Mononuclear cell (primary cell): Measurements from ENCODE around the gene SELENOM. TPM values are rescaled to one million over a fixed set of nuclear protein-coding genes. Genes with fewer than 3 reads are reported as not detected.
"Not testable (repeated sequence)": the region's sequence is repeated elsewhere in the genome, so short reads cannot be mapped to it uniquely, and the experiment has no call there.

Source experiments
- H3K27me3 ChIP-seq: 2 replicates; pipeline ENCODE4 v1.6.0; 2011; ENCODE audit warnings: low read length, control low read depth; ENCODE audit not compliant: insufficient read depth
- H3K4me1 ChIP-seq: 2 replicates; pipeline ENCODE4 v1.5.1; 2011; ENCODE audit warnings: mild to moderate bottlenecking, low read length, control low read depth; ENCODE audit not compliant: insufficient read depth
- H3K4me3 ChIP-seq: 2 replicates; pipeline ENCODE4 v1.5.1; 2011; ENCODE audit warnings: mild to moderate bottlenecking, low read length, moderate library complexity
- H3K9me3 ChIP-seq: 2 replicates; pipeline ENCODE4 v1.5.1; 2011; ENCODE audit warnings: low read depth, mild to moderate bottlenecking, control low read depth, low read length
- total RNA-seq: library from RNA; depleted of rRNA; stranded (reverse); fragments of >200 nt; gene quantifications from one replicate; pipeline ENCODE4 v1.2.3, GENCODE V29; 2012

The SELENOM gene
- total RNA-seq, 1 donor, result 14.6 TPM

- Histone ChIP-seq H3K4me3 (no peak overlapping the region), H3K27me3 (no peaks in the 10 kb centered on the region), H3K4me1 (peaks cover 44% of the 10 kb centered on the region), H3K9me3 (no peaks in the 10 kb centered on the region)
These were observed 24.0 kb downstream of the SELENOM start for GRCh38 chr22:31083377-31083768.

- Histone ChIP-seq H3K27me3 (no peaks in the 10 kb centered on the region), H3K9me3 (no peaks in the 10 kb centered on the region), H3K4me1 (peaks cover 44% of the 10 kb centered on the region), H3K4me3 (no peak overlapping the region)
These were observed 24.6 kb downstream of the SELENOM start for GRCh38 chr22:31082606-31083376.

GRCh38 chr22:31081963-31082605 lies 25.3 kb downstream of the SELENOM start:
- Histone ChIP-seq H3K4me3 (no peak overlapping the region), H3K27me3 (no peaks in the 10 kb centered on the region), H3K4me1 (peaks cover 44% of the 10 kb centered on the region), H3K9me3 (no peaks in the 10 kb centered on the region)

DNA sequence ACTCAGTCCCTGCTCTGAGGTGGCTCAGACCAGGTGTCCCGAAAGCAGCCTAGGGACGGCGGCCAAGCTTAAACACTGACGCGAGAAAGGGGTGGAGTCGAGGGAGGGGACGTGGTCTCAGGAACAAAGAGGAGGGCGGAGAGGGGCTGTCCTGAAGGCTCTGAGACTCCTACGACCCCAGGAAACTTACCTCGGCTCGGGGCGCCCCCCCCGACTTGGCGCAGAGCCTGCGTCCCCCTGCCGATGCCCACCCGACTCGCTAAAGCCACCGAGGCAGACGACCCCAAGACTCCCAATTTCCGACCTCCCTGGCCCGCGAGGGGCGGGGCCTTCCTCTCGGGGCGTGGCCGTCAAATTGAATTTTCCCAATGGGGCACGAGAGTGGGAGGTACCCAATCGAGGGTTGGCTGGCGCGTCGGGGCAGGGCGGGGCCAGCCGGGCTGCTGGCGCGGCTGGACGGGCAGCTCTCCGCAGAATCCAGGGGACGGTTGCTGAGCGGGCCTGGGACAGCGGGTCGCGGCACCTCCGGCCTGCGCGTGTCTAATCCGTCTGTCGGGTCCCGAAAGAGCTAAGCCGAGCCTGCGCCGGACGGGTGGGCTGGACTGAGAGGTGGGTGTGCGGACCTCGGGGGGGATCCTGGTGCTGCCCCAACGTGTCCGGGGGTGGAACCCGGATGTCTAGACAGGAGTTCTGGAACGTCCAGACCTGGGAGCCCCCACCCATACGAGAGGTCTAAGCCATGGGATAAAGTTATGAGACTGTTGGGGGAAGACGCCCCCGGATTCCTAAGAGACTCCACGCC lies 26.3 kb downstream of the SELENOM start, which contains the start of gene SMTN:
Gene SMTN, plus strand, starts transcription at position 471 of the 802 bp plus-strand sequence. CDS start 1,941 bp downstream, outside the sequence.
- H3K27me3 ChIP-seq, result no peaks in the 10 kb centered on the region
- peaks cover 44% of the 10 kb centered on the region for H3K4me1 ChIP-seq
- H3K4me3 ChIP-seq, result peak within 1 kb of the TSS; percentile 49
- H3K9me3 ChIP-seq, result no peaks in the 10 kb centered on the region

- peaks cover 40% of the 10 kb centered on the region for H3K4me1 ChIP-seq
- H3K4me3 ChIP-seq, result peak overlapping the region; percentile 49
- H3K9me3 ChIP-seq, result no peaks in the 10 kb centered on the region
- no peaks in the 10 kb centered on the region for H3K27me3 ChIP-seq
These were observed 27.1 kb downstream of the SELENOM start for GRCh38 chr22:31080164-31080847.

- Histone ChIP-seq H3K4me3 (no peak overlapping the region), H3K27me3 (no peaks in the 10 kb centered on the region), H3K4me1 (peaks cover 36% of the 10 kb centered on the region), H3K9me3 (no peaks in the 10 kb centered on the region)
These were observed 28.2 kb downstream of the SELENOM start for GRCh38 chr22:31079095-31079642.

GRCh38 chr22:31078389-31078788 lies 29.0 kb downstream of the SELENOM start:
- not testable (repeated sequence) for H3K4me3 ChIP-seq, H3K27me3 ChIP-seq, H3K9me3 ChIP-seq
- H3K4me1 ChIP-seq, result peaks cover 29% of the 10 kb centered on the region

DNA sequence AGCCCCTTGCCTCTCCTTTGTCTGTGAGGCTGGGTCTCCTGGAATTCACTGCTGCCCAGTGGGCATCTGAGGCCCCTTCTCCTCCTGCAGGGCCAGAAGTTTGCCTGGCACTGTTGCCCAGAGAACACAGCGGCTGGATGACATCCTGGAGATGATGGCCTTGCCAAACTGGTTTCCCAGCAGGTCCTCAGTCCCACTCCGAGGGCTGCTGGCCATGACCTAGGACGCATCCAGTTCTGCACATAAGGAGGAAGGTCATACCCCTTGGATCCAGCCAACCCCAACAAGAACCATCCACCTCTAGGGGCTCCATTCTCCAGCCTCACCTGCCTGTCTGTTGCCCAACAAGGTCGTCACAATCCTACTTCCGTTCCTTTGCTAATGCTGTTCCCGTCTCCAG lies 29.7 kb downstream of the SELENOM start:
- no peak overlapping the region for H3K4me3 ChIP-seq
- H3K27me3 ChIP-seq, result no peaks in the 10 kb centered on the region
- no peaks in the 10 kb centered on the region for H3K9me3 ChIP-seq
- H3K4me1 ChIP-seq, result peaks cover 22% of the 10 kb centered on the region

GRCh38 chr22:31075961-31076360 lies 31.4 kb downstream of the SELENOM start:
- H3K27me3 ChIP-seq, result no peaks in the 10 kb centered on the region
- no peaks in the 10 kb centered on the region for H3K9me3 ChIP-seq
- H3K4me3 ChIP-seq, result no peak overlapping the region
- peaks cover 6% of the 10 kb centered on the region for H3K4me1 ChIP-seq

- H3K4me3 ChIP-seq, H3K9me3 ChIP-seq, H3K27me3 ChIP-seq, H3K4me1 ChIP-seq: not testable (repeated sequence)
These were observed 33.7 kb downstream of the SELENOM start for GRCh38 chr22:31073545-31074145.

- not testable (repeated sequence) for H3K4me1 ChIP-seq, H3K9me3 ChIP-seq, H3K27me3 ChIP-seq, H3K4me3 ChIP-seq
These were observed 34.2 kb downstream of the SELENOM start for GRCh38 chr22:31073125-31073524.

- H3K4me3 ChIP-seq, H3K9me3 ChIP-seq, H3K4me1 ChIP-seq, H3K27me3 ChIP-seq: not testable (repeated sequence)
These were observed 37.6 kb downstream of the SELENOM start for GRCh38 chr22:31069691-31070314.

GRCh38 chr22:31068970-31069369 lies 38.4 kb downstream of the SELENOM start:
- H3K4me3 ChIP-seq, result no peak overlapping the region
- H3K27me3 ChIP-seq, result no peaks in the 10 kb centered on the region
- H3K4me1 ChIP-seq, result no peaks in the 10 kb centered on the region
- no peaks in the 10 kb centered on the region for H3K9me3 ChIP-seq

- Histone ChIP-seq H3K4me3 (no peak overlapping the region), H3K27me3 (no peaks in the 10 kb centered on the region), H3K4me1 (no peaks in the 10 kb centered on the region), H3K9me3 (no peaks in the 10 kb centered on the region)
These were observed 43.0 kb downstream of the SELENOM start for GRCh38 chr22:31064369-31064768.
